H1 (cell line): ENCODE results near the gene DDB1. TPM values are rescaled to one million over a fixed set of nuclear protein-coding genes. Genes with fewer than 3 reads are reported as not detected.

Source experiments
- CTCF ChIA-PET: fragments of 300-600 bp; sonication (Branson Sonifier 250); formaldehyde crosslinking; loops from one replicate; lab custom pipeline; 2021; ENCODE audit not compliant: partially characterized antibody; lab: Charles Lee
- POLR2A ChIA-PET: fragments of 300-600 bp; sonication (Branson Sonifier 250); formaldehyde crosslinking; loops from one replicate; lab custom pipeline; 2021; ENCODE audit warnings: inconsistent platforms; ENCODE audit not compliant: partially characterized antibody; lab: Charles Lee
- DNase-seq, 2 experiments: peaks; one replicate each; pipeline versions ENCODE4 v3.0.0 to v3.0.0-alpha.2; 2010 to 2022; ENCODE audit warnings: low spot score in 2 of 2, low read depth in 1 of 2, mixed read lengths in 1 of 2
- FAIRE-seq: peaks from 2 replicates; lab custom pipeline; 2011; peaks lifted over from hg19 to GRCh38; lab: Jason Lieb, UNC
- H2AFZ ChIP-seq: 2 replicates; pipeline ENCODE4 v1.8.1; 2012; ENCODE audit warnings: low read length, inconsistent platforms
- H2AK5ac ChIP-seq: 2 replicates; pipeline ENCODE4 v1.6.1; 2013; ENCODE audit warnings: low read depth, low read length
- H2BK120ac ChIP-seq: replicated peaks from 2 replicates; pipeline ENCODE3; 2013; ENCODE audit warnings: low read depth, low read length, inconsistent platforms
- H2BK12ac ChIP-seq: 2 replicates; pipeline ENCODE4 v1.6.1; 2013; ENCODE audit warnings: low read depth, low read length
- H2BK15ac ChIP-seq: 2 replicates; pipeline ENCODE4 v1.6.1; 2013; ENCODE audit warnings: low read length
- H2BK20ac ChIP-seq: 2 replicates; pipeline ENCODE4 v1.6.1; 2013; ENCODE audit warnings: low read length
- H2BK5ac ChIP-seq: 2 replicates; pipeline ENCODE4 v1.6.1; 2013; ENCODE audit warnings: low read depth, low read length
- H3K14ac ChIP-seq: 2 replicates; pipeline ENCODE4 v1.6.1; 2013; ENCODE audit warnings: inconsistent platforms; ENCODE audit not compliant: insufficient read length
- H3K18ac ChIP-seq: 2 replicates; pipeline ENCODE4 v1.6.1; 2013; ENCODE audit warnings: low read length; ENCODE audit errors: extremely low read depth
- H3K23ac ChIP-seq: 2 replicates; pipeline ENCODE4 v1.6.1; 2013; ENCODE audit warnings: inconsistent platforms; ENCODE audit not compliant: insufficient read length
- H3K23me2 ChIP-seq: 2 replicates; pipeline ENCODE4 v1.6.1; 2013; ENCODE audit warnings: low read depth, low read length
- H3K27ac ChIP-seq: 2 replicates; pipeline ENCODE4 v1.6.1; 2011; ENCODE audit warnings: low read depth, low read length, inconsistent platforms
- H3K27me3 ChIP-seq, 4 experiments: replicated peaks in 1 of 4; 1 replicate in 1 of 4; 2 replicates in 3 of 4; pipeline versions ENCODE4 v1.6.1 to v1.8.1; 2011 to 2013; ENCODE audit warnings: low read length in 3 of 4, mild to moderate bottlenecking in 3 of 4, inconsistent platforms in 2 of 4, mixed read lengths in 2 of 4, moderate library complexity in 1 of 4; ENCODE audit not compliant: control insufficient read depth in 3 of 4, insufficient read depth in 3 of 4; ENCODE audit errors: extremely low read depth in 1 of 4
- H3K36me3 ChIP-seq, 4 experiments: 2 replicates each; pipeline versions ENCODE4 v1.6.1 to v1.8.1; 2011 to 2013; ENCODE audit warnings: mild to moderate bottlenecking in 4 of 4, low read length in 3 of 4, moderate library complexity in 2 of 4, control low read depth in 1 of 4, inconsistent platforms in 1 of 4; ENCODE audit not compliant: insufficient read depth in 4 of 4, control insufficient read depth in 2 of 4
- H3K4ac ChIP-seq: replicated peaks from 2 replicates; pipeline ENCODE3; 2013; ENCODE audit warnings: low read length, low read depth, mixed read lengths, inconsistent platforms; ENCODE audit not compliant: insufficient read length
- H3K4me1 ChIP-seq, 4 experiments: replicated peaks in 1 of 4; 1 replicate in 1 of 4; 2 replicates in 3 of 4; pipeline versions ENCODE4 v1.6.1 to v1.8.1; 2011 to 2013; ENCODE audit warnings: low read length in 3 of 4, inconsistent platforms in 2 of 4, mixed read lengths in 1 of 4; ENCODE audit not compliant: insufficient read depth in 4 of 4, control insufficient read depth in 3 of 4
- H3K4me2 ChIP-seq, 2 experiments: 2 replicates each; pipeline versions ENCODE4 v1.6.1 to v1.8.1; 2011 to 2013; ENCODE audit warnings: low read depth in 2 of 2, low read length in 2 of 2, control low read depth in 1 of 2, inconsistent platforms in 1 of 2, mild to moderate bottlenecking in 1 of 2; ENCODE audit not compliant: insufficient read depth in 1 of 2
- H3K4me3 ChIP-seq, 4 experiments: fragments of 200-600, 300-600 bp in 1 of 4; sonication (generic), shearing (Covaris generic), sonication (Bioruptor Twin) in 1 of 4; 2 replicates each; pipeline versions ENCODE4 v1.5.1 to v1.8.1; 2011 to 2016; ENCODE audit warnings: low read length in 4 of 4, low read depth in 3 of 4, control low read depth in 2 of 4, inconsistent platforms in 2 of 4, mild to moderate bottlenecking in 2 of 4, mixed read lengths in 1 of 4, moderate library complexity in 1 of 4; ENCODE audit not compliant: insufficient read depth in 2 of 4; ENCODE audit errors: extremely low read depth in 1 of 4
- H3K56ac ChIP-seq: replicated peaks from 2 replicates; pipeline ENCODE3; 2013; ENCODE audit warnings: low read depth, mild to moderate bottlenecking, mixed read lengths, low read length, inconsistent platforms; ENCODE audit not compliant: insufficient read length
- H3K79me1 ChIP-seq: 2 replicates; pipeline ENCODE4 v1.6.1; 2013; ENCODE audit warnings: low read depth, low read length, control low read depth
- H3K79me2 ChIP-seq, 2 experiments: 2 replicates each; pipeline versions ENCODE4 v1.6.1 to v1.8.1; 2012 to 2013; ENCODE audit warnings: low read length in 2 of 2, mild to moderate bottlenecking in 2 of 2, inconsistent platforms in 1 of 2; ENCODE audit not compliant: insufficient read depth in 2 of 2, control insufficient read depth in 1 of 2
- H3K9ac ChIP-seq, 4 experiments: replicated peaks in 1 of 4; 1 replicate in 1 of 4; 2 replicates in 3 of 4; pipeline versions ENCODE4 v1.6.1 to v1.8.1; 2011 to 2013; ENCODE audit warnings: low read depth in 3 of 4, low read length in 3 of 4, control low read depth in 2 of 4, mild to moderate bottlenecking in 2 of 4, moderate library complexity in 2 of 4, inconsistent platforms in 1 of 4; ENCODE audit errors: extremely low read depth in 1 of 4
- H3K9me3 ChIP-seq, 2 experiments: 2 replicates each; pipeline versions ENCODE4 v1.6.1 to v1.8.1; 2012 to 2013; ENCODE audit warnings: mild to moderate bottlenecking in 2 of 2, moderate library complexity in 2 of 2, control low read depth in 1 of 2, inconsistent platforms in 1 of 2, low read depth in 1 of 2, low read length in 1 of 2, mixed read lengths in 1 of 2; ENCODE audit not compliant: insufficient read depth in 2 of 2
- H4K20me1 ChIP-seq, 2 experiments: replicated peaks in 1 of 2; 2 replicates each; pipeline versions ENCODE3 to v1.8.1; 2011 to 2013; ENCODE audit warnings: inconsistent platforms in 2 of 2, low read length in 2 of 2, mild to moderate bottlenecking in 1 of 2; ENCODE audit not compliant: insufficient read depth in 2 of 2, control insufficient read depth in 1 of 2
- H4K5ac ChIP-seq: 2 replicates; pipeline ENCODE4 v1.6.1; 2013; ENCODE audit warnings: low read length, low read depth, mixed read lengths, inconsistent platforms; ENCODE audit not compliant: insufficient read length
- H4K8ac ChIP-seq: 2 replicates; pipeline ENCODE4 v1.8.0; 2013; ENCODE audit warnings: mild to moderate bottlenecking, moderate library complexity, low read length, inconsistent platforms; ENCODE audit not compliant: insufficient read depth; ENCODE audit errors: extremely low read depth
- H4K91ac ChIP-seq: replicated peaks from 2 replicates; pipeline ENCODE3; 2013; ENCODE audit warnings: low read length, mixed read lengths, inconsistent platforms; ENCODE audit not compliant: insufficient read length
- ASH2L ChIP-seq: fragments of 200-600, 300-600 bp; sonication (generic); IDR thresholded peaks from one replicate; pipeline ENCODE4 v1.7.1; 2017; ENCODE audit warnings: low read length
- ATF3 ChIP-seq: IDR thresholded peaks from 2 replicates; pipeline ENCODE4 v1.6.1; 2011; ENCODE audit warnings: low read depth, mild to moderate bottlenecking, low read length; ENCODE audit not compliant: insufficient read depth
- CBX8 ChIP-seq: fragments of 300-800, 300-1000 bp; sonication (generic); IDR thresholded peaks from 2 replicates; pipeline ENCODE4 v1.7.1; 2016; ENCODE audit warnings: low read depth, low read length, borderline replicate concordance
- CTBP2 ChIP-seq: IDR thresholded peaks from 2 replicates; pipeline ENCODE4 v1.7.0; 2011; ENCODE audit warnings: borderline replicate concordance, mild to moderate bottlenecking, moderate library complexity, mixed read lengths, low read length; ENCODE audit not compliant: insufficient read depth, insufficient read length
- RAD21 ChIP-seq, 2 experiments: IDR thresholded peaks in 1 of 2; conservative IDR thresholded peaks in 1 of 2; 2 replicates each; pipeline ENCODE4 v1.6.1; 2011; ENCODE audit warnings: low read depth in 2 of 2, low read length in 2 of 2, improper control_type of control experiment in 1 of 2, inconsistent platforms in 1 of 2, mild to moderate bottlenecking in 1 of 2, moderate library complexity in 1 of 2
- SIN3A ChIP-seq, 2 experiments: IDR thresholded peaks in 1 of 2; conservative IDR thresholded peaks in 1 of 2; 2 replicates each; pipeline ENCODE4 v1.6.1; 2011 to 2012; ENCODE audit warnings: low read length in 2 of 2, improper control_type of control experiment in 1 of 2, low read depth in 1 of 2, mild to moderate bottlenecking in 1 of 2
- SRF ChIP-seq: IDR thresholded peaks from 2 replicates; pipeline ENCODE4 v1.6.1; 2011; ENCODE audit warnings: mild to moderate bottlenecking, low read depth, low read length, moderate library complexity
- TAF1 ChIP-seq: IDR thresholded peaks from 2 replicates; pipeline ENCODE4 v1.6.1; 2011; ENCODE audit warnings: mild to moderate bottlenecking, low read depth, low read length
- TAF7 ChIP-seq: optimal IDR thresholded peaks from 2 replicates; pipeline ENCODE3; 2011; ENCODE audit warnings: low read depth, mild to moderate bottlenecking, inconsistent platforms, low read length, moderate library complexity, borderline replicate concordance
- WGBS, 2 experiments: shearing (Covaris generic) in 1 of 2; methylation state at CpG; one replicate each; pipeline versions ENCODE4 v1.1.6 to v1.1.7; 2013 to 2015; ENCODE audit warnings: low lambda C conversion rate in 2 of 2, mixed read lengths in 2 of 2, inconsistent platforms in 1 of 2, low coverage in 1 of 2, missing lambda C conversion rate in 1 of 2; ENCODE audit not compliant: insufficient replicate concordance in 2 of 2, insufficient coverage in 1 of 2, insufficient read length in 1 of 2; ENCODE audit errors: extremely low coverage in 1 of 2, missing lambda C conversion rate in 1 of 2; 5-methylcytosine and 5-hydroxymethylcytosine counted together
- polyA plus RNA-seq, 7 experiments: library from polyadenylated mRNA; depleted of rRNA in 3 of 7; stranded (reverse) in 5 of 7; unstranded in 2 of 7; fragments of >200 nt in 5 of 7; fragments of 200-250 nt in 2 of 7; gene quantifications; 1 replicate in 5 of 7; 2 replicates in 1 of 7; 4 replicates in 1 of 7; pipeline versions ENCODE4 v1.2.1 to v1.2.3, GENCODE V29; 2011 to 2013; ENCODE audit warnings: missing spikeins in 2 of 7, mixed read lengths in 2 of 7
- total RNA-seq: library from RNA; stranded (reverse); fragmentation: NEBNext Ultra II Directional; extraction: Animal tissue kit (Norgen Biotek cat#: 25700); gene quantifications from 2 replicates; pipeline ENCODE4 v1.2.1, GENCODE V29; 2021

Gene DDB1
- total and polyA plus RNA-seq, 2 of the 8 experiments (the other 6 are each of a cell fraction or from before 2014, with no cell fraction given): 275 to 306 TPM

GRCh38 chr11:61336171-61336935, 3.4 kb upstream of the DDB1 start:
- Histone ChIP-seq H2BK5ac (peak overlapping the region; percentile 71), H3K27ac (peak overlapping the region; percentile 50), H2AFZ (peak overlapping the region; percentile 72; the same call in 1 of the 2 replicates), H2BK20ac (no peak overlapping the region), H3K36me3 (peaks cover 0 to 8% (median 2%) of the 10 kb centered on the region in 4 experiments; a peak in 1 of 8 replicates), H2BK15ac (peak overlapping the region; percentile 14), H3K79me1 (peaks cover 6% of the 10 kb centered on the region; the same call in 1 of the 2 replicates), H3K18ac (no peak overlapping the region), H3K14ac (no peak overlapping the region), H4K5ac (peak overlapping the region; percentile 53), H3K23ac (no peak overlapping the region), H3K9ac (peak overlapping the region in 2 of 4 experiments; percentile 14 to 17; a peak in 3 of 7 replicates), H3K4me1 (peaks cover 5 to 14% (median 9%) of the 10 kb centered on the region in 4 experiments), H3K4ac (peak overlapping the region; percentile 91), H3K56ac (peak overlapping the region; percentile 70), H3K4me3 (no peak overlapping the region), H3K9me3 (no peaks in the 10 kb centered on the region), H4K8ac (peak overlapping the region; percentile 84; the same call in 1 of the 2 replicates), H3K79me2 (peaks cover 12 to 20% of the 10 kb centered on the region in 2 experiments), H3K27me3 (no peaks in the 10 kb centered on the region), H2AK5ac (peak overlapping the region; percentile 42; the same call in 1 of the 2 replicates), H3K4me2 (no peak overlapping the region), H2BK12ac (0 out of 2 replicates have a peak overlapping the region, but pooled peaks have one; percentile 30), H4K20me1 (peaks cover 0 to 3% of the 10 kb centered on the region in 2 experiments), H4K91ac (peak overlapping the region; percentile 45), H2BK120ac (no peak overlapping the region), H3K23me2 (peaks cover 9% of the 10 kb centered on the region; the same call in 1 of the 2 replicates)
- FAIRE-seq: no peak
- CTCF ChIA-PET: interaction anchor here (0.5 to 10.1 kb wide), 36 partner anchors 9 to 461 kb away, joined by 3 to 290 read pairs (median 4); partner anchors contain the start of genes CYB561A3, TMEM138 and TMEM216
- DNase-seq: peak; percentile 78 to 92
- POLR2A ChIA-PET: interaction anchor here (0.7 to 39.7 kb wide), 13 partner anchors 9 to 291 kb away, joined by 3 to 1106 read pairs (median 6); partner anchors contain the start of genes CPSF7, CYB561A3, SDHAF2 and TMEM138
- WGBS, 2 experiments: 44% methylated on average over 8 of the region's 8 CpGs; no CpG with 5 or more reads in 1 of the 2 experiments
- TF ChIP-seq ATF3: no peak
- no peak for TF ChIP-seq SRF
- peak in 1 of 2 experiments; percentile 39; a peak in 1 of 4 replicates for TF ChIP-seq SIN3A (conservative IDR thresholded peaks at IDR 0.05 in 1 of 2, IDR thresholded peaks at IDR 0.05 in 1 of 2; ENCODE audit: low read depth in 1 of 2, low read length in 2 of 2)
- no peak for TF ChIP-seq CTBP2
- no peak for TF ChIP-seq CBX8
- TF ChIP-seq RAD21 (IDR thresholded peaks at IDR 0.05 in 1 of 2, conservative IDR thresholded peaks at IDR 0.05 in 1 of 2; ENCODE audit: low read depth in 2 of 2, low read length in 2 of 2): peak; percentile 83 to 90
- TF ChIP-seq ASH2L: peak; percentile 49
- TF ChIP-seq TAF7: no peak
- TF ChIP-seq TAF1: peak; percentile 76
